Mesodermal cell (in vitro differentiated cells): Measurements from ENCODE around the gene STAT4.

Experiments
- H3K27ac ChIP-seq: 2 replicates; pipeline ENCODE4 v1.7.0; 2013; ENCODE audit warnings: mild to moderate bottlenecking, low read depth, low read length, moderate library complexity; ENCODE audit not compliant: severe bottlenecking
- H3K36me3 ChIP-seq: 2 replicates; pipeline ENCODE4 v1.7.1; 2013; ENCODE audit warnings: mild to moderate bottlenecking, low read length, moderate library complexity; ENCODE audit not compliant: control insufficient read depth, insufficient read depth
- H3K4me1 ChIP-seq: one replicate; pipeline ENCODE4 v1.7.1; 2013; ENCODE audit warnings: mild to moderate bottlenecking, low read length; ENCODE audit not compliant: insufficient read depth, control insufficient read depth, poor library complexity, severe bottlenecking
- H3K4me3 ChIP-seq: 2 replicates; pipeline ENCODE4 v1.7.0; 2013; ENCODE audit warnings: low read length, control low read depth, mild to moderate bottlenecking; ENCODE audit not compliant: insufficient read depth, poor library complexity, severe bottlenecking; ENCODE audit errors: extremely low read depth
- H3K9me3 ChIP-seq: 2 replicates; pipeline ENCODE4 v1.7.1; 2013; ENCODE audit warnings: mild to moderate bottlenecking, low read length, moderate library complexity; ENCODE audit not compliant: control insufficient read depth
- WGBS, 2 experiments: methylation state at CpG; one replicate each; pipeline ENCODE4 v1.1.5; 2013; ENCODE audit warnings: missing lambda C conversion rate in 2 of 2; ENCODE audit not compliant: insufficient coverage in 2 of 2; 5-methylcytosine and 5-hydroxymethylcytosine counted together

STAT4 gene

GRCh38 chr2:191086706-191087105, 64.1 kb downstream of the STAT4 start:
- no peaks in the 10 kb centered on the region for H3K36me3 ChIP-seq
- H3K27ac ChIP-seq, result no peak overlapping the region
- no peaks in the 10 kb centered on the region for H3K9me3 ChIP-seq
- no peak overlapping the region for H3K4me3 ChIP-seq
- H3K4me1 ChIP-seq, result no peaks in the 10 kb centered on the region

- no peaks in the 10 kb centered on the region for H3K4me1 ChIP-seq
- H3K4me3 ChIP-seq, result no peak overlapping the region
- H3K27ac ChIP-seq, result no peak overlapping the region
- no peaks in the 10 kb centered on the region for H3K9me3 ChIP-seq
- no peaks in the 10 kb centered on the region for H3K36me3 ChIP-seq
- 80 to 92% methylated on average over 1 to 2 of the region's 3 CpGs for WGBS, 2 experiments
Observed at GRCh38 chr2:191083540-191083939, 67.3 kb downstream of the STAT4 start.

- Histone ChIP-seq H3K4me1 (no peaks in the 10 kb centered on the region), H3K27ac (no peak overlapping the region), H3K9me3 (no peaks in the 10 kb centered on the region), H3K36me3 (no peaks in the 10 kb centered on the region), H3K4me3 (no peak overlapping the region)
- 100% methylated on average over 2 of the region's 2 CpGs; no CpG with 5 or more reads in 1 of the 2 experiments for WGBS, 2 experiments
Observed at GRCh38 chr2:191082321-191082720, 68.5 kb downstream of the STAT4 start.

GRCh38 chr2:191081411-191082155, 69.2 kb downstream of the STAT4 start:
- no peak overlapping the region for H3K4me3 ChIP-seq
- H3K4me1 ChIP-seq, result no peaks in the 10 kb centered on the region
- no peaks in the 10 kb centered on the region for H3K36me3 ChIP-seq
- H3K9me3 ChIP-seq, result no peaks in the 10 kb centered on the region
- WGBS, 2 experiments, result no CpG with 5 or more reads among the region's 3 CpGs
- no peak overlapping the region for H3K27ac ChIP-seq

- no peak overlapping the region for H3K4me3 ChIP-seq
- H3K36me3 ChIP-seq, result no peaks in the 10 kb centered on the region
- no peaks in the 10 kb centered on the region for H3K4me1 ChIP-seq
- no peaks in the 10 kb centered on the region for H3K9me3 ChIP-seq
- H3K27ac ChIP-seq, result no peak overlapping the region
- WGBS, 2 experiments, result 89% methylated on average over 1 of the region's 3 CpGs
Observed at GRCh38 chr2:191078165-191078867, 72.5 kb downstream of the STAT4 start.

- Histone ChIP-seq H3K4me3 (no peak overlapping the region), H3K27ac (no peak overlapping the region), H3K36me3 (no peaks in the 10 kb centered on the region), H3K4me1 (no peaks in the 10 kb centered on the region), H3K9me3 (no peaks in the 10 kb centered on the region)
- 75% methylated on average over 1 of the region's 1 CpG; no CpG with 5 or more reads in 1 of the 2 experiments for WGBS, 2 experiments
Observed at GRCh38 chr2:191070276-191070675, 80.5 kb downstream of the STAT4 start.

GRCh38 chr2:191069606-191070005, 81.2 kb downstream of the STAT4 start:
- no peak overlapping the region for H3K4me3 ChIP-seq
- H3K4me1 ChIP-seq, result no peaks in the 10 kb centered on the region
- H3K27ac ChIP-seq, result no peak overlapping the region
- WGBS, 2 experiments, result 83% methylated on average over 1 of the region's 3 CpGs; no CpG with 5 or more reads in 1 of the 2 experiments
- no peaks in the 10 kb centered on the region for H3K36me3 ChIP-seq
- no peaks in the 10 kb centered on the region for H3K9me3 ChIP-seq

- no peaks in the 10 kb centered on the region for H3K4me1 ChIP-seq
- WGBS, 2 experiments, result no CpG with 5 or more reads among the region's 3 CpGs
- H3K4me3 ChIP-seq, result no peak overlapping the region
- H3K9me3 ChIP-seq, result no peaks in the 10 kb centered on the region
- no peaks in the 10 kb centered on the region for H3K36me3 ChIP-seq
- no peak overlapping the region for H3K27ac ChIP-seq
Observed at GRCh38 chr2:191066919-191067233, 83.9 kb downstream of the STAT4 start.

GRCh38 chr2:191066197-191066918, 84.4 kb downstream of the STAT4 start:
- H3K36me3 ChIP-seq, result no peaks in the 10 kb centered on the region
- WGBS, 2 experiments, result 79 to 89% methylated on average over 2 of the region's 4 CpGs

GRCh38 chr2:191065785-191066184, 85.0 kb downstream of the STAT4 start:
- Histone ChIP-seq H3K36me3 (no peaks in the 10 kb centered on the region), H3K4me3 (no peak overlapping the region), H3K9me3 (no peaks in the 10 kb centered on the region), H3K4me1 (no peaks in the 10 kb centered on the region), H3K27ac (no peak overlapping the region)
- no CpG with 5 or more reads among the region's 2 CpGs for WGBS, 2 experiments

More at GRCh38 chr2:191066197-191066918, 84.4 kb downstream of the STAT4 start:
- H3K4me1 ChIP-seq, result no peaks in the 10 kb centered on the region
- H3K4me3 ChIP-seq, result no peak overlapping the region
- no peak overlapping the region for H3K27ac ChIP-seq
- no peaks in the 10 kb centered on the region for H3K9me3 ChIP-seq
